GM21737 (cell line): Measurements from ENCODE around the gene NTPCR.
A peak's percentile ranks its signal among the peaks of the same experiment; 100 is the strongest.
"Not testable (repeated sequence)": the region's sequence is repeated elsewhere in the genome, so short reads cannot be mapped to it uniquely, and the experiment has no call there.

Experiments
- ATAC-seq: cut with Tn5 transposase; IDR thresholded peaks from one replicate; pipeline ENCODE4 v1.9.1; 2021; ENCODE audit warnings: mild to moderate bottlenecking, moderate library complexity; ENCODE audit not compliant: unreplicated experiment

Gene NTPCR

DNA sequence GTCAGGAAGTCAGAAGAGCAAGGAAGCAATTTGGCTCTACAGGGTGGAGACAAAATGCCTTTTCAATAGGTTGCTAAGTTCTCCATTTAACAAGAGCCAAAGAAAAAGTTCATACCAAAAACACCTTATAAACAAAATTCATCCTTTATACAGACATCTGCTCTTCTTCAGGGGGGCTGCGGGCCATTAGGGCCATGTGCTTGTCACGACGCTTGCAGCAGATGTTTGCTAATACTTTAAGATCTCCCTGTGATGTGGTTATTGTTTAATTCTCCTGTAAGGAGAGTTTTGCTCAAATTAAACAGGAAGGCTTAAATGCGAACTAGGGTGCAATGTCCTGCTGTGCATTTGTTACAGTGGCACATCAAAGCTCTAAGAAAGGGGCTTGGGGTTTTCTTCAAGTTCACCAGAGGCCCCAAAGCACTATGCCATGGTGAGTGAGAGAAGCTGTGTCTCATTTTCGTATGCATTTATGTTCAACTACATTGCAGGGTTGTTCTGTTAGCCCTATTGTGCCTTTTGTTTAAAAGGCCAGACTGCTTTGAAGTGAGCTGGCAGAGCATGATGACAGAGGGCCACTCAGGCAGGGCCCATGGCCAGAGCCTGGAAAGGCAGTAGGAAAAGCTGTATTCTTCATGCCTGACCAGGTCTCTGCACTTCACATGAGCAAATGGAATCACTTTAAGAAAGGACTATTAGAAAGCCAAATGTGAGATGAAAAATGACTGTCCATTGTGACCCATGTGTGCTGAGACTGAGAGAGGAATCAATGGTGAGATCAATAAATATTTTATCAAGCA lies 24.8 kb upstream of the NTPCR start:
- no peak for ATAC-seq

DNA sequence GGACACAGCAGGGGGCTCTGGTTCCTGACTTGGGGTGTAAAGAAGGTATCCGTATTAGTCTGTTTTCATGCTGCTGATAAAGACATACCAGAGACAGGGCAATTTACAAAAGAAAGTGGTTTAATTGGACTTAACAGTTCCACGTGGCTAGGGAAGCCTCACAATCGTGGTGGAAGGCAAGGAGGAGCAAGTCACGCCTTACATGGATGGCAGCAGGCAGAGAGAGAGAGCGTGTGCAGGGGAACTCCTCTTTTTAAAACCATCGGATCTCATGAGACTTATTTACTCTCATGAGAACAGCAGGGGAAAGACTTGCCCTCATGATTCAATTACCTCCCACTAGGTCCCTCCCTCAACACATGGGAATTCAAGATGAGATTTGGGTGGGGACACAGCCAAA lies 23.2 kb upstream of the NTPCR start:
- not testable (repeated sequence) for ATAC-seq

DNA sequence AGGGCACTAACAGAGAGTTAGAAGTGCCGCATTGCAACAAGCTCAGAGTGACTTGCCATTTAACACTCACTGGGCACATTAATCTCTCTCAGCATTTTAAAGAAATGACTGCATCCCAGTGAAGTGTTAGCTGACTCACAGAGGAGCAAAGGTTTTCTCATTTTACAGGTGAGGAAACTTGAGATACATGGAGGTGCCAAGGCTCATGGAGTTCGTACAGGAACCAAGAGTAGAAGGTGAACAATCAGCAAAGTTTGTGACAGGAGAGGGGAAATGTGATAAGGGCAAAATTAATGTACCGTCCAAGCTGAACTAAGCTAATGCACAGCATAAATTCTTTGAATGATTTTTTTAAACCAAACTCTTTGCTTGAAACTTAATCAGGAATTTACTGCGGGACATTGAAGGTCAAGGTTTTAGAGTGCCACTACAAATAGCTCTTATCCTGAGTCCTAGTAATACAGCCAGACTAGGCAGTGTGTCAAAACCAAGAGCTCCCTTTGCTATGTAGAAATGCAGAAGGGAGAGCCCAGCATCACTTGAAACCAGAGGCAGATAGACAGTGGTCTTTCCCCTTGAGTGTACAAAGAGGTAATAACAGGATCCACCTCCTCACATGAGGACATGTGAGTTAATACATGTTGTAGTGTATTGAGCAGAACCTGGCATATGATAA lies 22.4 kb upstream of the NTPCR start:
- ATAC-seq = no peak

DNA sequence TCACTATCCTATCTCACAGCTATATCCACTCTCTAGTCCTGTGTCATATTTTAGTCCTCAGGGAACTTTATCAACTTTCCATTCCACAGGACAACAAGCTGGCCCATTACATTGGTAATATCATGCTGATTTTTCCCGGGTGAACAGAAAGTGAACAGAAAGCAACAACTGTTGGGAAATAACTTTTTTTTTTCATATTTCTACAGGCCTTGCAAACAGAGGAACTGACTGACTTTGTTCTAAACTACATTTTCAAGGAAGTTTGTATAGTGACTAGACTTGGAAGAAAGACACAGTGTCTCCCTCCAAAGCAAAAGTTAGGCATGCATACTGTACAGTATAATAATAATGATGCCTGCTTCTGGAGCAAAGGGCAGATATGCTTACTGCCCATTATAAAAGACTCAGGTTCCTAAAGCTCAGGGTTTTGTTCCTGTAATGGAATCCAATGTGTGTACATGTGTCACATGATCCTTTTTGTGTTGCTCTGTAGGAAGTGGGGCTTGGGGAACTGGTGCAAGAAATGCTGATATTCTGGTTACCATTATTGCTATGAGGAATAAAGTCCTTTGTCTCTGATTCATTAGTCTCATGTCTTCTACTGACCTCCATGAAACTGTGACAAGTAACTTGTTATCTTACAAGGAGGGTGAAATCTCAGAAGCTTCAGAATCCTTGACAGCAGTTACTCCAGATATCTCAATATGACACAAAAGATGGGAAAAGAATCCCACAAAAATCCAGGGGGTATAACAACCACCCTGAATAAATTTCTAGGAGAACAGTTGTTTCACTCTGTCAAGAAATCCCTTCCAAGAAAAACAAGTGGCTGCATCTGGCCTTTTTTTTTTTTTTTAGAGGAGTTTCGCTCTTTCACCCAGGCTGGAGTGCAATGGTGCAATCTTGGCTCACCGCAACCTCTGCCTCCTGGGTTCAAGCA lies 17.7 kb upstream of the NTPCR start:
- ATAC-seq = no peak

DNA sequence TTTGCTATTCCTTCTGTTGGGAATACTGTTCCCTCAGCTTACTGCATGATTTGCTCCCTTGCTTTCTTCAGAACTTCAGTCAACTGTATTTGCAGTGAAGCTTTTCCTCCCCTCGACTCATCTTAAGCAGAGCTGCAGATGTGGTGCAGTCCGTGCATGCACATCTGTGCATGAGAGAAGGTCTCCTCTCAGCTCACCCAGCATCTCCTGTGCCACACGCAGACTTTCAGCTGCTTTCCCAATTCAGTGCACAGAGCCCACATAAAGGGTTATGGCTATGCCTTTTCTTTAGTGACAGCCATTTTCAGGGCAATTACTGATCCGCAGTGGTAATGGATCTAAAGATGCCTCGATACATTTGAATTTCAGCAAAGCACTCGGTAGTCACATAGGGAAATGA lies 13.5 kb upstream of the NTPCR start:
- no peak for ATAC-seq

DNA sequence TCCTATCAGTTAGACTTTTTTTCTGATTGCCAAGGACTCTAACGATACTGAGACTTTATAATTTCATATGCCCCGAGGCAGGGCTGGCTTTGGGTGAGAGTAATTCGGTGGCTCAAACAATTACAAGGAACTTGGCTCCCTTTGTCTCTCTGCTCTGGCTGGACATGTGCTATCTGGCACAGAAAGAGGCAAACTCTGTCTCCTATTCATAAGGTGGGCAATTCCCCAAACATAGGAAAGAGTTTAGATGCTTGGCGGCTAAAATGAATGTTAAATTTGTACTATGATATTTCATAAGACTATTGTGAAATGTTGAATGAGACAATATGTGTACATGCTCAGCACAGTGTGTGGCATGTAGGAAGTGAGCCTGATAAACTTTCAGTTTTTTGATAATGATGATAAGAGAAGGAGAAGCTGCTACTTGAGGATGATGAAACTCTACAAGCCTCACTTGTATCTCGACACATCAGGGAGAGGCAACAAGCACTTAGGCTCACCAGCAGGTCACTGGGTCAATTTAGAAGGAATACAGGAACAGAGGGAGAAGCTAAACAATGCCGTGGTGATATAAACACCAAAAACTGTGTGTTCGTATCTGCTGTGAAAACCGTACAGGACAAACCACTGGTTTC lies 12.6 kb upstream of the NTPCR start:
- ATAC-seq = no peak

DNA sequence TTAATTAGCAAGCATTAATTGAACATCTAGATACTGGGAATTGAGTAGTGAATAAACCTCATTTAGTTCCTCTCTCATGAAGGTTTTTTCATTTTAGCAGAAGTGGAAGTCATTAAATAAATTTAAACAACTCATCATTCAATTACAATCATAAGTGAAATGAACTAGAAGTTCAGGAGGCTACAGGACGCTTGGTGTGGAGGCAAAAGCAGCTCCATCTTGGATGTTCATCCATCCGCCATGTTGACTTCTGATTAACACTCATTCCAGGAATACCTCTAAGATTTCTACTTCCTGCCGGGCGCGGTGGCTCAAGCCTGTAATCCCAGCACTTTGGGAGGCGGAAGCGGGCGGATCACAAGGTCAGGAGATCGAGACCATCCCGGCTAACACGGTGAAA lies 11.5 kb upstream of the NTPCR start:
- no peak for ATAC-seq

DNA sequence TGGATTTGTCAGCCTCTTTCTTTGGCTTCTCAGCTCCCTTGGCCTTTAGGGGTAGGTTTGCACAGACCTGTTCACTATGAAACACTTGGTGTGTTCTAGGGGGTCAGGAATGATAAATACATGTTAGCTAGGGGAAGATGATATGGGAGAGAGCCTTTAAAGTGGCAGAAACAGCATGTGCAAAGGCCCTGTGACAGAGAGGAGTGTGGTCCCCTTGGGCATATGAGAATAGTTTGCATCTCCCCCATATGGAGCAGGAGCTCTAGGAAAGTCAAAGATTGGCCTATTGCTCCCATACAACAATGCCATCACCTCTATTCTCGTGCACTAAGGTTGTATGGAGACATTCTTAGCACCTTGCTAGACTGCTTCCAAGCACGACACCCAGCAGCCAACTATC lies 10.7 kb upstream of the NTPCR start:
- no peak for ATAC-seq

DNA sequence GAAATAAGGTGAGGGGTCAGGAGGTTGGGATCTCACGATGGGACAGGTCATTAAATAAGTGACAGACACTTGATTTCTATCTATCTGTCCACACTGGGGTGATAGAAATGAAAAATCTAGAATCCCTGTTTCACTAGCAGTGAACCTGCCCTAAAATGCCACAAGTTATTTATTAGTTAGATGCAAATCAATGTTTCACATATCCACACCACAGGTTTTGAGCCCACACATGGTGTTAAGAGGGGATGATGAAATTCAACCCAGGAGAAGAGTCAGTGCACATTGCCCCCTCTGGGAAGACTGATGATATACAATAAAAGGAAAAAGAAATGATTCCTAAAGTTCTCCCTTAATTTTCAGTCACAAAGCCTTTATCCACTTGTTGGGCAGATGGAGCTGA lies 10.1 kb upstream of the NTPCR start:
- ATAC-seq = peak; percentile 64

DNA sequence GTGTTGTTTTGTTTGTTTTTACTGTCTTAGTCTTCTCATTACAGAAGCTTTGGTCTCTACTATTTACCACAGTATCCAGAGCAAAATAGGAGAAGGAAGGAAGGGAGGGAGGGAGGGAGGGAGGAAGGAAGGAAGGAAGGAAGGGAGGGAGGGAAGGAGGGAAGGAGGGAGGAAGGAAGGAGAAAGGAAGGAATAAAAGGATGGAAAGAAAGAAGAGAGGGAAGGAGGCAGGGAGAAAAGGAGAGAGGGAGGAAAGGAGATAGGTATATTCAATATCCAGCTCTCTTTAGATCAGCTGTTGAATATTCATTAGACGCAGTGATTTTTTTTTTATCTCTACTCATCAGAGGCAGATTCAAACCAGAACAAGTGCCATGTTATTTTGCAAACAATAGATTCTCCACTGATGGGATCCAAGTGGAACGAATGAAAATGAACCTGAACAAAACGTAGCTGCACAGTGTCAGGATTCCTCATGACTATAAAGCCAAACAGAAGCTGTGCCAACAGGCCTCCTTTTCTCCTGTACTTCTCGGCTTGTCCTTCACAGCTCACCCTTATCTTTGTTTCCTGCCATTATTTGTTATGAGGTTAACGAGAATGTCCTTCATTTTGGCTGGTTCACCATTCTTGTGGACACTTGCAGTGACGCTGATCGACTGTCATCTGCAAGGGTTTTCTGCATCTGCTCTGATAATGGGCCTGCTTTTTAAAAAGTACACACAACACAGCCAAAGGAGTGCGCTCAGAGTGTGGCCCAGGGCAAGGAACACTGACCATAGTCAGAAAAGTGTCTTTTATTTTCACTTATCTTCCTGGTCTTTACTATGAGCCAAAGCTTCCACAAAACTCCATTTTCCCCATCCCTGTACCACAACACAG lies 7.8 kb upstream of the NTPCR start:
- no peak for ATAC-seq

DNA sequence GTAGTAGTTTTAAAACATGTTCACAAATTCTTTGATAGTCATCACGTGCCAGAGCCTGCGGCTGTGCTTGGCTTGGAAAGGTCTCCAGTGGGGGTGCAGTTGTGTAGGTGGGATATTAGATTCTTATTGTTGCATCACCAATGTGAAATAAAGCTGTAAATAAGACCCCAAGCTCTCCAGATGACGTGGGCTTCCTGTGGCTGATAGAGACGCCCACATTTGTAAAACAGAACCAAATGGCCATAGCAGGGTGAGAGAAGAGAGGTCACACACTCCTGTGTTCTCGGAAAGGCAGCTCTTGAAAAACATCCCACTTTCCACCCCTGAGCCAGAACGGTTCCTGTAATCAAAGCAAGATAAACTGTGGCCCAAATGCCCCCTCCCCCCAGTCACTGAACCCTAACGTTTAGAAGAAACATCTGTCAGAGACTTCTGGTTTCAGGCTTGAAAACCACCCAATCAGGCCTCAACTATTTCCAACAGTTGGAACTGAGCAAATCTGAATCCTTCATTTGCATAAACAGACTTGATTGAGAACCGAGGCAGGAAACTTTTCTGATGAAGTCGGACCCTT lies 6.6 kb upstream of the NTPCR start:
- no peak for ATAC-seq

DNA sequence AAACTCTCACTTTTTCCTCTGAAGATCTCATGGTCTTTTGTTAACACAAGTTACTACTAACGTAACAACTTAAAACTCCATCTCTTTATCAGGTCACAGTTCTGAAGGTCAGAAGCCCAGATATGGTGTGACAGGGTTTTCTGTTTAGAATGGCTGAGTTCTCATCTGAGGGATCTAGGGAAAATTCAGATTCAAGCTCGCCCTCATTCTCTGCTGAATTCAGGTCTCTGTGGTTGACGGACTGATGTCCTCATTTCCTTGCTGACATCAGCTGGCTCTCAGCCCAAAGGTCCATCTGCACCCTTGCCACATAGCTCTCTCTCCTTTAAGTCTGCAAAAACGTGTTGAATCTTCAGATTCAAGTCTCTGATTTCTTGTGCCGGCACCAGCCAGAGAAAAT lies 6.1 kb upstream of the NTPCR start:
- ATAC-seq = no peak

DNA sequence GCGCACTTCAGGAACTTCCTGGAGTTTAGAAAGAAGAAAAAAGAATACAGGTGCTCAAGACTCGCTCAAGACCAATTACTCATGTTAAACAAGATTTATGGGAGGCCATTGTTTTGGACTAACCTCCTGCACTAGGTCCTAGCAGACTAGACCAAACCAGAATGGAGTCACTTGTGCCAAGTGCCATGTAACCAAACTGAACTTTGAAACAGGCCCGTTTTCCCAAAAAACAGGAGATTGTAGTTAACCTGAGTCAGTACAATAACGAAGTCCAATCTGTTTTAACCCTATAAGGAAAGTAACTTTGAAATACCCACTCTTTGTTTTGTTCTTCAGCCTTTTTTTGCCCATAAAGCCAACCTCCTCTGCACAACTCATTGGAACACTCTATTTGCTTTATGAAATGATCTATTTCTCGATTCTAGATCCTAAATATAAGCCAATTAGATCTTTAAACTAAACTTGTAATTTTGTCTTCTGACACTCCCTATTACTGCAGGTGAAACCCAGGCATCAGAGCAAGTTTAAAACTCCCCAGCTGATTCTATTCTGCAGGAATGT lies 695 bp upstream of the NTPCR start:
- no peak for ATAC-seq

DNA sequence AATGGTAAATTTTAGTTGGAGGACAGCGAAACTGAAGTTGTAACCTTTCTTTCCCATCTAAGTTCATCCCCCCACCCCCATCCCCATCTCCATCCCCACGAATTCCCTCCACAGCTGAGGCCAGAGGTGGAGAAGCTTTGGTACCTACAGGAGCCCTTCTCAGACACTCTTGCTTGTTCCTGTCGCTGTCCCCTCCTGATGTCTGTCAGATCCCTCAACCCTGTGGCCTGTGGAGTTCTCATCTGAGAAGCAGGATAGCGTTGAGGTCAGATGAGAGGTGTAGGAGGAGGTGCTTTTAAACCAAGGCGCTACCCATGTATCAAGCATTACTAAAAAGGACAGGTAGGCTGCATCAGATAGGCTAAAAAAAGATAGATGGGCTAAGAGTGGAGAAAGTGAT lies 769 bp downstream of the NTPCR start:
- ATAC-seq = no peak

DNA sequence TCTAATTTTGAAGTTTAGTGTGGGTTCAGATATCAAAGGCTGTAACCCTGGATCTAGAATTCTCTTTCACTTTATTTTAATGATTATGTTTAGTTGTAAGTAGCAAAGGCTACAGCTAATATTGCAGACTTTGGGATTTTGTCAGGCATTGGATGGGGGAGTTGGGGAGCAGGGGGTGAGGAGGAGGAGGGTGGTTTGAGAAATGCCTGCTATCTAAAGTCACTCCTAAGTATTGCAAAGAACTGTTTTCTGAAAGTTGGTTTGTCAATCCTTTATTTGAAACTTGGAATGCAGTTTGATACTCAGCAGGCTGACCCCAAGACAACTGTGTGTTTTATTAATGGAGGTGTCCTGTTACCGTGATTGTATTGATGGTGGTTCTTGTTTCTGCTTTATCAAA lies 1.2 kb downstream of the NTPCR start:
- ATAC-seq = no peak

DNA sequence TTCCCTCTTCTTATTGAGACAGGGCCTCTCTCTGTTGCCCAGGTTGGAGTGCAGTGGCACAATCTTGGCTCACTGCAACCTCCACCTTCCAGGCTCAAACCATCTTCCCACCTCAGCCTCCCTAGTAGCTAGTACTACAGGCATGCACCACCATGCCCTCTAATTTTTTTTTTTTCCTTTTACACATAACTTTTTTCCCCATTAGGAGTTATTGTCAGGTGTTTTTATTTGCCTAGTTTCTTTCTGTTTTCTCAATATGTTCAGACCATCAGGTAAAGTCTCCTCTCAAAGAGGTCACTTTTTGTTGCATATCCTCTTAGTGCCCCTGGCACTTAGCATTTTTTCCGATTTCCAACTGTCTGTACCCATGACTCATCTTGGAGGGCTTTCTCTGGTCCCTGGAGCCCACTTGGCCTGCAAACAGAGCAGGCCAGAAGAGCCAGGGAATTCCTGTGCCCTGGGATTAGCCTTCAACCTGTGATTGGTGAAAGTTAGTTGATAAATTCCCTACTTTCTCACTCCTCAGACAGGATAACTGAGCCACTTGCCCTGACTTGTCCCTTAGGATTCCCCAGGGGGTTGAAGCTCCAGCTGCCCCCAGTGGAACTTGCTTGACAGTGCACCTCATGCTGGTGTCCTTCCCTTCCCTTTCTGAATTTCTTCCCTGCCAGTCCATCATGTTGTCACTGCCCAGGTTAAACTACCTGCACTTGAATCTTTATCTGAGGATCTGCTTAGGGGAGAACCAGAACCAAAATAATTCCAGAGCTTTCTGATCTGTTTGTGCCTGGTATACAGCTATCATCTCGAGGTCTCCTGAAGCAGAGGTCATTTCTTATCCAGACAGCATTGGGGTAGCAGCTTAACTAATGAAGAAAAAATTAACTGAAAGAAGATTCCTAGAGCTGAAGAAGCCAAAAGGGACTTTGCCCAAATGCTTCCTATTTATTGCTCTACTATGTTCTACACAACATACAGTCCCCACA lies 2.4 kb downstream of the NTPCR start:
- ATAC-seq = no peak

DNA sequence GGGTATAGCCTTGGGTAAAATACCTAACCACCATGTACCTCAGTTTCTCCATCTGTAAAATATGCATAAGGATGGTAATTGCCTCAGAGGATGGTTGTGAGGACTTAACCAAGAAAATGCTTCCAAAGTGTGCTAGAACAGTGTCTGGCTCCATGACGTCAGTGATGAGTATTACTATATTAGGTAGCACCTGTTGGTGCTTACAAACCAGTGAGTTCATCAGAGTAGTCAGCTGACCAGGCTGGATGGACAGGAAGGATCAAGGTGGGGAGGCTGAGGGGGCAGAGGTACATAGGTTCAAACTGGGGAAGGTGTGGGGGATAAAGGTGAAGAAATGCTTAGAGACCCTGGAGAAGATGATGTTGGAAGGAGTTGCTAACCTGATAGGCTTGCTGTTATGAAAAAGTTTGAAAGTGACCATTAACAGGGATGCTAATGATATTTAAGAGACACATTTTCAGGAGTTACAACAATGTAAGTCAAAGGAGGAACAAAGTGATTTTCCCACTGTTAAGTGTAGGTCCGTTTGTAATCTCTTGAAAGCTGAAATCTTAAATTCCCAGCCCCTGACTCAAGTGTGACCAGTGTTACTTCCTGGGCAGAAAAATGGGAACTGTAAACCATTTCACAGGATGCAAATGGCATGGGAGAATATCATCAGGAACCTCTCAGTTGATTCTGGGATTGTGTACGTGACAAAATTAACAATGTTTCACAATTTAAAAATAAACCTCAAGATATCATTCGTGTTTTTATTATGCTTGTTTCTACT lies 4.4 kb downstream of the NTPCR start:
- ATAC-seq = no peak

DNA sequence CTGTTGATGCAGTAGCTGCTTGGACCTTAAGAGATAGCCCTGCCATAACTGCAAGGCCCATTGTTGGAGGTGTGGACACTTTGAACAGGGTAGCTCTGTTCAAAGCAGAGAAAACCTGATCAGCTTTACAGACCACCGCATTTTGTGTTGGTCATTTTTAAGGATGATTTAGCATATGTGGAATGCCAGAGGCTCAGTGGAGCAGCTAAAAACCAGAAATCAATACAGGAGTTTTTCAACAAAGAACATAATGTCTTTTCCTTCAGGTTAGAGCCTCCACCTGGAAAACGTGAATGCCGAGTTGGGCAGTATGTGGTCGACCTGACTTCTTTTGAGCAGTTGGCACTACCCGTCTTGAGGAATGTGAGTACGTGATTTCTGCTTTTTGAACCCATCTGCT lies 5.7 kb downstream of the NTPCR start:
- ATAC-seq = no peak
